Spleen (tissue), 11 donors: ENCODE data around the gene PGLYRP2. TPM values are rescaled to one million over a fixed set of nuclear protein-coding genes. Genes with fewer than 3 reads are reported as not detected.

ENCODE experiments used
- DNase-seq: peaks from one replicate; pipeline ENCODE4 v3.0.0-alpha.2; 2020
- H3K27ac ChIP-seq, 8 donors: fragments of 200-600 bp; sonication (generic) in 7 of 8; 1 replicate in 4 of 8; 2 replicates in 4 of 8; pipeline versions ENCODE4 v1.5.0 to v1.8.0; 2016 to 2021; ENCODE audit warnings: inconsistent platforms in 4 of 8, mild to moderate bottlenecking in 4 of 8, moderate library complexity in 1 of 8
- H3K27me3 ChIP-seq, 7 donors: fragments of 200-600 bp; sonication (generic) in 6 of 7; replicated peaks in 1 of 7; 1 replicate in 4 of 7; 2 replicates in 3 of 7; pipeline versions ENCODE4 v1.5.0 to v1.8.0; 2016 to 2021; ENCODE audit warnings: inconsistent platforms in 3 of 7, mild to moderate bottlenecking in 1 of 7
- H3K36me3 ChIP-seq, 6 donors: fragments of 200-600 bp; sonication (generic) in 5 of 6; 1 replicate in 4 of 6; 2 replicates in 2 of 6; pipeline versions ENCODE4 v1.5.0 to v1.8.0; 2016 to 2021; ENCODE audit warnings: inconsistent platforms in 2 of 6
- H3K4me1 ChIP-seq, 6 donors: fragments of 200-600 bp; sonication (generic) in 5 of 6; 1 replicate in 3 of 6; 2 replicates in 3 of 6; pipeline versions ENCODE4 v1.5.0 to v1.8.0; 2016 to 2021; ENCODE audit warnings: inconsistent platforms in 3 of 6
- H3K4me3 ChIP-seq, 8 donors: fragments of 200-600 bp; sonication (generic) in 7 of 8; 1 replicate in 4 of 8; 2 replicates in 4 of 8; pipeline versions ENCODE4 v1.5.0 to v1.8.0; 2016 to 2021; ENCODE audit warnings: inconsistent platforms in 4 of 8, mild to moderate bottlenecking in 4 of 8, moderate library complexity in 2 of 8
- H3K9me3 ChIP-seq, 8 donors: fragments of 200-600 bp; sonication (generic) in 7 of 8; 1 replicate in 4 of 8; 2 replicates in 4 of 8; pipeline versions ENCODE4 v1.5.0 to v1.8.0; 2016 to 2021; ENCODE audit warnings: inconsistent platforms in 4 of 8
- POLR2A ChIP-seq, 3 donors: fragments of 450-650 bp; IDR thresholded peaks; one replicate each; pipeline ENCODE4 v1.5.1; 2017; ENCODE audit warnings: antibody characterized with exemption in 3 of 3, mild to moderate bottlenecking in 1 of 3
- POLR2AphosphoS5 ChIP-seq, 3 donors: sonication (generic); formaldehyde crosslinking; IDR thresholded peaks; one replicate each; pipeline ENCODE4 v1.5.1; 2017; ENCODE audit warnings: antibody characterized with exemption in 3 of 3
- WGBS, 5 donors: extraction: QIAGEN DNeasy Blood & Tissue Kit in 3 of 5; methylation state at CpG; one replicate each; pipeline versions ENCODE4 v1.1.5 to v1.1.7; 2013 to 2018; 5-methylcytosine and 5-hydroxymethylcytosine counted together
- intact Hi-C: fragments of 100-400 bp; cut with DNase I; formaldehyde crosslinking; loops from one replicate; pipeline ENCODE4 v1.15.0; 2023; ENCODE audit warnings: low total_unique reads
- polyA plus RNA-seq, 3 donors: library from polyadenylated mRNA; stranded (reverse); fragments of 200-250 nt; gene quantifications; one replicate each; pipeline ENCODE4 v1.2.1, GENCODE V29; 2013
- total RNA-seq, 7 donors: library from RNA; depleted of rRNA in 3 of 7; stranded (reverse); fragments of >200 nt in 3 of 7; fragmentation: NEBNext Ultra II Directional in 4 of 7; extraction: Animal tissue kit (Norgen Biotek cat#: 25700) in 4 of 7; gene quantifications; one replicate each; pipeline versions ENCODE4 v1.1.0 to v1.2.1, GENCODE V29; 2016 to 2021
- TF ChIP-seq, protein P1 (sequence below), 11 experiments: fragments of 200-600 bp in 7 of 11; fragments of 450-650 bp in 4 of 11; sonication (generic) in 4 of 11; IDR thresholded peaks in 8 of 11; conservative IDR thresholded peaks in 3 of 11; 1 replicate in 7 of 11; 2 replicates in 4 of 11; pipeline versions ENCODE4 v1.4.0 to v1.8.0; 2016 to 2021; ENCODE audit warnings: antibody characterized with exemption in 11 of 11, inconsistent platforms in 4 of 11, mild to moderate bottlenecking in 1 of 11
- donor health status: healthy with polysubstance abuse.
- donor health status: DM: no; HTN: no; CAD: no; lungs with moderate emphysema.
- donor health status: DM: no; HTN: no; CAD: no.
- donor health status: Bipolar disorder and iron deficiency.
- donor health status: healthy.
- donor health status: DM: no; HTN: no; CAD: no.
- donor health status: DM: yes; HTN: yes; CAD: no.

The PGLYRP2 gene
- total and polyA plus RNA-seq, 10 donors = 0.02 to 0.16 (median 0.08) TPM; not detected in 6

GRCh38 chr19:15453906-15454860, 25.1 kb downstream of the PGLYRP2 start:
- Histone ChIP-seq H3K27ac (no peak overlapping the region), H3K4me1 (peaks cover 0 to 48% (median 7%) of the 10 kb centered on the region in 6 donors), H3K9me3 (no peaks in the 10 kb centered on the region), H3K27me3 (peaks cover 0 to 36% (median 11%) of the 10 kb centered on the region in 7 donors), H3K36me3 (peaks cover 0 to 83% (median 67%) of the 10 kb centered on the region in 6 donors), H3K4me3 (no peak overlapping the region)
- WGBS, 5 donors = 83 to 95% (median 90%) methylated on average over 13 to 17 of the region's 17 CpGs
- TF ChIP-seq, protein P1, sequence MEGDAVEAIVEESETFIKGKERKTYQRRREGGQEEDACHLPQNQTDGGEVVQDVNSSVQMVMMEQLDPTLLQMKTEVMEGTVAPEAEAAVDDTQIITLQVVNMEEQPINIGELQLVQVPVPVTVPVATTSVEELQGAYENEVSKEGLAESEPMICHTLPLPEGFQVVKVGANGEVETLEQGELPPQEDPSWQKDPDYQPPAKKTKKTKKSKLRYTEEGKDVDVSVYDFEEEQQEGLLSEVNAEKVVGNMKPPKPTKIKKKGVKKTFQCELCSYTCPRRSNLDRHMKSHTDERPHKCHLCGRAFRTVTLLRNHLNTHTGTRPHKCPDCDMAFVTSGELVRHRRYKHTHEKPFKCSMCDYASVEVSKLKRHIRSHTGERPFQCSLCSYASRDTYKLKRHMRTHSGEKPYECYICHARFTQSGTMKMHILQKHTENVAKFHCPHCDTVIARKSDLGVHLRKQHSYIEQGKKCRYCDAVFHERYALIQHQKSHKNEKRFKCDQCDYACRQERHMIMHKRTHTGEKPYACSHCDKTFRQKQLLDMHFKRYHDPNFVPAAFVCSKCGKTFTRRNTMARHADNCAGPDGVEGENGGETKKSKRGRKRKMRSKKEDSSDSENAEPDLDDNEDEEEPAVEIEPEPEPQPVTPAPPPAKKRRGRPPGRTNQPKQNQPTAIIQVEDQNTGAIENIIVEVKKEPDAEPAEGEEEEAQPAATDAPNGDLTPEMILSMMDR (IDR thresholded peaks at IDR 0.05 in 8 of 11, conservative IDR thresholded peaks at IDR 0.05 in 3 of 11) = no peak
- TF ChIP-seq POLR2AphosphoS5 (IDR thresholded peaks at IDR 0.05) (peak in 2 of 3 donors; percentile 16 to 57), POLR2A (IDR thresholded peaks at IDR 0.05) (no peak)
- intact Hi-C loops = no loop called here
- no peak for DNase-seq

DNA sequence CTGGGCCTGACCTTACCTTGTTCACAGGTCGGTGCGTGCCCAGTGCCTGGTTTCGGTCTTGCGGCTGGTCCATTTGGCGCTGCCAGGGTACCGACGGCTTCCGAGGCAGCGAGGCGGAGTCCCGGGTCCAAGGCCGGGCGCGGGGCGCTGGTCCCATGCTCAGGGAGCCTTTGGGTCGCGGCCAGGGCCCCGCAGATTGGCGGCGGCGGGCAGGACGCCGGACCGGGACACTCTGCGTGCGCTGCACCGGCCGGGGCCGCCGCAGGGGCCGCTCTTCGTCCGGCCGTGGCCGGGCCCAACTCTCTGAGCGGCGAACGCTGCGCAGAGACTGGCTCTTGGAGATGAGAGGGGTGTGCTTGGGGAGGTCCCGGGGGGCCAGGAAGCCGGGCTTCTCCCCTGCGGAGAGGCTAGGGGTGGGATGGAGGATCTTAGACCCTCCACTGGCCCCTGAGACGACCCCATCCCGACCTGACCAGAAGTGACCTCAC, 26.2 kb downstream of the PGLYRP2 start:
- TF ChIP-seq POLR2A (IDR thresholded peaks at IDR 0.05) = no peak
- peak in 1 of 3 donors; percentile 10 for TF ChIP-seq POLR2AphosphoS5 (IDR thresholded peaks at IDR 0.05)
- TF ChIP-seq, protein P1 (IDR thresholded peaks at IDR 0.05 in 8 of 11, conservative IDR thresholded peaks at IDR 0.05 in 3 of 11) = peak in 2 of 11 experiments; percentile 16 to 18
- H3K9me3 ChIP-seq = no peaks in the 10 kb centered on the region
- H3K4me3 ChIP-seq = peak overlapping the region in 7 of 8 donors; percentile 2 to 63 (median 28)
- intact Hi-C loops = no loop called here
- peaks cover 0 to 72% (median 58%) of the 10 kb centered on the region in 6 donors for H3K36me3 ChIP-seq
- H3K27me3 ChIP-seq = peaks cover 0 to 31% (median 11%) of the 10 kb centered on the region in 7 donors
- H3K4me1 ChIP-seq = peaks cover 0 to 55% (median 14%) of the 10 kb centered on the region in 6 donors
- DNase-seq = no peak
- WGBS, 5 donors = 54 to 78% (median 58%) methylated on average over 4 to 44 of the region's 44 CpGs
- H3K27ac ChIP-seq = peak overlapping the region in 6 of 8 donors; percentile 2 to 93 (median 67)

DNA sequence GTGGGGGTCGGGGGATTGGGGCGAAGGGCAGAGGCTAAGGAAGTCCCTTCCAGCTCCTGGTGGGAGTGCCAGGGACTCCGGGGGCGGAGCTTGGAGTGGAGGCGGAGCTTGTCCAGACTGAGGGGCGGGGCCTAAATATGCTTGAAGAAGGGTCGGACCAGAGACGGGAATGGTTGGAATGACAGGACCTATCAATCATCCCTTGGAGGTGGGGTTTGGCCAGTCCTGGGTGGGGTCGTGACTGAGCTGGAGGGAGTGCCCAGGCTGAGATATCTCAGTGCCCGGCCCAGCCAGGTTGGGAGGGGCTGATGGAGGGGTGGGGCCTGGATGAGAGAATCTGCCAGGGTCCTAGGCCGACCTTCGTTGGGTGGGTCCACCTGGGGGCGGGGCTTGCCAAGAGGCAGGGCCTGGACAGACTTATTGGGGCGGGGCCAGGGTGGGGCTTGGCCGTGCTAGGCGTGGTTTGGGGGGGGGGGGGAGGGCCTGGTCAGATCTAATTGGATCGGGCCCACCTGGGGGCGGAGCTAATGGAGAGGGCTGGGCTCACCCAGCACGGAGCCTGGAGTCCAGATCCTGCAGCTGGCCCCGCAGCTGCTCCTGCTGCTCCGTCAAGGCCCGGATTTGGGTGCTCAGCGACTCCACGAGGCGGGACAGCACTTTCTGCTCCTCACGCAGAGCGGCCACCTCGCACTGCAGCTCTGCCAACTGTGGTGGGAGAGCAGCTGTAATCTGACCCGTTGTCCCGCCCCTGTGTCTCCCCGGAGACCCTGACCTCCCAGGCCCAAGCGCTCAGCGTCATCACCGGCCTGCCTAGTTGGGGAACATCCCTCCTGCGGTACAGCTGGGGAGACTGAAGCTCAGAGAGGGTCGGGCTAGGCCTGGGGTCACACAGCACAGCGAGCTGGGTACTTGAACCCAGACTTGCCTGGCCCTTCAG, 26.9 kb downstream of the PGLYRP2 start:
- WGBS, 5 donors = 58 to 84% (median 75%) methylated on average over 25 to 37 of the region's 37 CpGs
- no peaks in the 10 kb centered on the region for H3K9me3 ChIP-seq

More for the DNA sequence above, 26.9 kb downstream of the PGLYRP2 start:
- intact Hi-C loops = no loop called here
- Histone ChIP-seq H3K27me3 (peaks cover 0 to 24% (median 11%) of the 10 kb centered on the region in 7 donors), H3K27ac (peak overlapping the region in 7 of 8 donors; percentile 20 to 93 (median 51)), H3K4me1 (peaks cover 0 to 51% (median 14%) of the 10 kb centered on the region in 6 donors), H3K36me3 (peaks cover 0 to 72% (median 50%) of the 10 kb centered on the region in 6 donors), H3K4me3 (peak overlapping the region in 7 of 8 donors; percentile 2 to 63 (median 28))
- TF ChIP-seq, protein P1 (IDR thresholded peaks at IDR 0.05 in 8 of 11, conservative IDR thresholded peaks at IDR 0.05 in 3 of 11) = no peak
- TF ChIP-seq POLR2AphosphoS5 (IDR thresholded peaks at IDR 0.05) = peak; percentile 62 to 84 (median 81)
- peak; percentile 86 for DNase-seq
